ENCODE measurements around the gene ZNF212. TPM values are rescaled to one million over a fixed set of nuclear protein-coding genes. Genes with fewer than 3 reads are reported as not detected.

ZNF212 gene
- total RNA-seq, 1 experiment from 2014 or later: 18.6 TPM

DNA sequence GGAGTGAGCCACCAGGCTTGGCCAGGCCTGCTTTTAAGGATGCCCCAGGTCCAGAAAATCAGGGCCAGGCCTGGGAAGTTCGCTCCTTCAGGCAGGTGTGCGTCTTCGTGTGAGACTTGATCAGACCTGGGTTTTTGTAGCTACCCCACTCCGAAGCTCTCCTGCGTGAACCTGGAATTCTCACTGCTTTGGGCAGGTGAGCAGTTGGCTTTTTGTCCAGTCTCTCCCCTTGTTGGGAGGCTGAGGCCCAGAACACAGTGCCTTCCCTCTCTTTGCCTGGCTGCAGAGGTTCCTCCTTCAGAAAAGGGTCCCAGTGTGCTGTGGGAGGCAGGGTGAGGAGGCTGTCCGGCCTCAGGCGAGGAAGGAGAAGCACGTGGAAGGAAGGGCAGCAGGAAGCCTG is 49.8 kb downstream of the ZNF212 start:
- Mint-ChIP-seq H3K9me3 (ENCODE audit: unreplicated experiment) (no peaks in the 10 kb centered on the region), H3K36me3 (ENCODE audit: insufficient read depth, unreplicated experiment) (peaks cover 20% of the 10 kb centered on the region), H3K4me3 (ENCODE audit: unreplicated experiment) (no peak overlapping the region), H3K27me3 (ENCODE audit: insufficient read depth, unreplicated experiment) (no peaks in the 10 kb centered on the region), H3K4me1 (ENCODE audit: low read depth, unreplicated experiment) (peaks cover 8% of the 10 kb centered on the region), H3K27ac (ENCODE audit: unreplicated experiment) (no peak overlapping the region)
- intact Hi-C loops (cut with micrococcal nuclease; ENCODE audit: unreplicated experiment): no loop called here
- POLR2A ChIA-PET: no interaction called here
- CTCF ChIA-PET: no interaction called here
- no peaks in the 10 kb centered on the region for H3K9me3 ChIP-seq
- H3K4me3 ChIP-seq (ENCODE audit: low read depth, low read length): no peak overlapping the region
- H3K4me1 ChIP-seq: no peaks in the 10 kb centered on the region
- no peaks in the 10 kb centered on the region for H3K27me3 ChIP-seq (replicated peaks; ENCODE audit: control insufficient read depth, insufficient read depth, low read length)
- BruUV-seq (replicated peaks): no TSS peak
- no peak for DNase-seq
- H3K36me3 ChIP-seq (ENCODE audit: control insufficient read depth, insufficient read depth, low read length): no peaks in the 10 kb centered on the region
- TF ChIP-seq, protein P1, sequence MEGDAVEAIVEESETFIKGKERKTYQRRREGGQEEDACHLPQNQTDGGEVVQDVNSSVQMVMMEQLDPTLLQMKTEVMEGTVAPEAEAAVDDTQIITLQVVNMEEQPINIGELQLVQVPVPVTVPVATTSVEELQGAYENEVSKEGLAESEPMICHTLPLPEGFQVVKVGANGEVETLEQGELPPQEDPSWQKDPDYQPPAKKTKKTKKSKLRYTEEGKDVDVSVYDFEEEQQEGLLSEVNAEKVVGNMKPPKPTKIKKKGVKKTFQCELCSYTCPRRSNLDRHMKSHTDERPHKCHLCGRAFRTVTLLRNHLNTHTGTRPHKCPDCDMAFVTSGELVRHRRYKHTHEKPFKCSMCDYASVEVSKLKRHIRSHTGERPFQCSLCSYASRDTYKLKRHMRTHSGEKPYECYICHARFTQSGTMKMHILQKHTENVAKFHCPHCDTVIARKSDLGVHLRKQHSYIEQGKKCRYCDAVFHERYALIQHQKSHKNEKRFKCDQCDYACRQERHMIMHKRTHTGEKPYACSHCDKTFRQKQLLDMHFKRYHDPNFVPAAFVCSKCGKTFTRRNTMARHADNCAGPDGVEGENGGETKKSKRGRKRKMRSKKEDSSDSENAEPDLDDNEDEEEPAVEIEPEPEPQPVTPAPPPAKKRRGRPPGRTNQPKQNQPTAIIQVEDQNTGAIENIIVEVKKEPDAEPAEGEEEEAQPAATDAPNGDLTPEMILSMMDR (IDR thresholded peaks at IDR 0.05; ENCODE audit: insufficient read depth in 1 of 2, low read depth in 1 of 2, low read length in 1 of 2, severe bottlenecking in 1 of 2, unreplicated experiment in 1 of 2): no peak

DNA sequence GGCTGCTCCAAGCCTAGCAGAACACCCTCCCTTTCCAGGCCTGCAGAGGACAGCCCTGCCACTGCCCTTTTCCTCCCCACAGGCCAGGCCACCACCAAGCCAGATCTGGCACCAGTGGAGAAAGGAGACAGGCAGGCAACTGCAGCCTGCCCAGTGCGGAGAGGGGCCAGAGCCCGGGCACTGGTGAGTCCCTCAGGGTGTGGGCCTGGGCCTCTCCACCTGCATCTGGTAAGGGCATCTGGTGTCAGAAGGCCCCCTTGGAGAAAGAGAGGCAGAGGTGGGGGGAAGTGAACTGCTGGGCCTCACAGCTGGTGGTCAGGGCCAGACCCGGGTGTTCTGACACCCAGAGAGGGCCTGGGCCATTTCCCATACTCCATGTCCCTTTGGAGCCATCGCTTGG is 50.4 kb downstream of the ZNF212 start:
- H3K36me3 ChIP-seq (ENCODE audit: control insufficient read depth, insufficient read depth, low read length): no peaks in the 10 kb centered on the region
- no peaks in the 10 kb centered on the region for H3K4me1 ChIP-seq
- no peak for DNase-seq
- H3K27me3 ChIP-seq (replicated peaks; ENCODE audit: control insufficient read depth, insufficient read depth, low read length): no peaks in the 10 kb centered on the region
- intact Hi-C loops (cut with micrococcal nuclease; ENCODE audit: unreplicated experiment): no loop called here
- no peak overlapping the region for H3K4me3 Mint-ChIP-seq (ENCODE audit: unreplicated experiment)
- peaks cover 8% of the 10 kb centered on the region for H3K4me1 Mint-ChIP-seq (ENCODE audit: low read depth, unreplicated experiment)
- TF ChIP-seq, protein P1 (IDR thresholded peaks at IDR 0.05; ENCODE audit: insufficient read depth in 1 of 2, low read depth in 1 of 2, low read length in 1 of 2, severe bottlenecking in 1 of 2, unreplicated experiment in 1 of 2): no peak
- no peaks in the 10 kb centered on the region for H3K9me3 ChIP-seq
- H3K9me3 Mint-ChIP-seq (ENCODE audit: unreplicated experiment): no peaks in the 10 kb centered on the region
- no peak overlapping the region for H3K27ac Mint-ChIP-seq (ENCODE audit: unreplicated experiment)
- ChIA-PET POLR2A (no interaction called here), CTCF (no interaction called here)
- no peak overlapping the region for H3K4me3 ChIP-seq (ENCODE audit: low read depth, low read length)
- H3K27me3 Mint-ChIP-seq (ENCODE audit: insufficient read depth, unreplicated experiment): no peaks in the 10 kb centered on the region
- peaks cover 16% of the 10 kb centered on the region for H3K36me3 Mint-ChIP-seq (ENCODE audit: insufficient read depth, unreplicated experiment)
- no TSS peak for BruUV-seq (replicated peaks)

DNA sequence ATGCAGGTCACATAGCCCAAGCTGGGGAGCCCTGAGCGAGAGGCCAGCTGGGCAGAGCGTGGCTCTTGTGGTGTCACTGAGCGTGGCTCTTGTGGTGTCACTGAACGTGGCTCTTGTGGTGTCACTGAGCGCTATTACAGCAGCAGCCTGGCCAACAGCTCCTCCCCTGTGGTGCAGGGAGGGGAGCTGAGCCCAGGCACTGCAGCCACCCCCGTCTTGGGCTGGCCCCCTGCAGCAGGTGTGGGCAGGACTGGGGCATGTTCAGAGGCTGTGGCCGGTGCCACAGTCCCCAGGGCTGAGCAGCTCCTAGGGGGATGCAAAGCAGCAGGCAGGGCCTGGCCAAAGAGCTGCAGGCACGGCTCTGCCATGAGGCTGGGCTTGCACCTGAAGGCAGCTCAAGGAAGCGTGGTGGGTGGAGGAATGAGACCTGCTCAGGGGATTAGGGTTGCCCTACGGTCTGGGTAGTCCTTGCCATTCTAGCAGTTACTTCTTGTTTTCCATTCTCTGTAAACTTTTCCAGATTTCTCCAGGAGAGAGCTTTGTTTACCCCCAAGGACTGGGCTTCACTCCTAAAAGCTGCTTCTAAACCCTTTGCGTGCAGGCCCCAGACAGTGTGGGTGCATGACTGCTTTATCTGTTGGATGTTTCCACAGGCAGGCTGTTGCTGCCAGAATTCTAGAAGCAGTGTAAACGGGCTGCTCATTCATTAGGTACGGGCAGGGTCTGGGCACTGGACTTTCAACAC is 51.8 kb downstream of the ZNF212 start:
- BruUV-seq (replicated peaks): no TSS peak
- Mint-ChIP-seq H3K36me3 (ENCODE audit: insufficient read depth, unreplicated experiment) (peaks cover 3% of the 10 kb centered on the region), H3K4me1 (ENCODE audit: low read depth, unreplicated experiment) (no peaks in the 10 kb centered on the region), H3K27me3 (ENCODE audit: insufficient read depth, unreplicated experiment) (no peaks in the 10 kb centered on the region), H3K4me3 (ENCODE audit: unreplicated experiment) (no peak overlapping the region), H3K9me3 (ENCODE audit: unreplicated experiment) (no peaks in the 10 kb centered on the region), H3K27ac (ENCODE audit: unreplicated experiment) (no peak overlapping the region)
- CTCF ChIA-PET: no interaction called here
- Histone ChIP-seq H3K4me3 (ENCODE audit: low read depth, low read length) (no peak overlapping the region), H3K4me1 (no peaks in the 10 kb centered on the region), H3K36me3 (ENCODE audit: control insufficient read depth, insufficient read depth, low read length) (no peaks in the 10 kb centered on the region), H3K9me3 (no peaks in the 10 kb centered on the region), H3K27me3 (replicated peaks; ENCODE audit: control insufficient read depth, insufficient read depth, low read length) (no peaks in the 10 kb centered on the region)
- DNase-seq: no peak
- POLR2A ChIA-PET: no interaction called here
- intact Hi-C loops (cut with micrococcal nuclease; ENCODE audit: unreplicated experiment): no loop called here
- TF ChIP-seq, protein P1 (IDR thresholded peaks at IDR 0.05; ENCODE audit: insufficient read depth in 1 of 2, low read depth in 1 of 2, low read length in 1 of 2, severe bottlenecking in 1 of 2, unreplicated experiment in 1 of 2): no peak
